DND-41 (cell line): ENCODE results near the gene SLC3A2.

ENCODE experiments used
- CTCF ChIP-seq: IDR thresholded peaks from 2 replicates; pipeline ENCODE4 v1.5.1; 2012; ENCODE audit warnings: borderline replicate concordance, low read length, moderate library complexity, mild to moderate bottlenecking; ENCODE audit not compliant: poor library complexity, severe bottlenecking; ENCODE audit errors: extremely low read depth
- EZH2 ChIP-seq: IDR thresholded peaks from 3 replicates; pipeline ENCODE4 v1.6.1; 2012; ENCODE audit warnings: borderline replicate concordance, low read depth, mild to moderate bottlenecking, moderate library complexity, low read length, inconsistent platforms; ENCODE audit not compliant: severe bottlenecking

DNA sequence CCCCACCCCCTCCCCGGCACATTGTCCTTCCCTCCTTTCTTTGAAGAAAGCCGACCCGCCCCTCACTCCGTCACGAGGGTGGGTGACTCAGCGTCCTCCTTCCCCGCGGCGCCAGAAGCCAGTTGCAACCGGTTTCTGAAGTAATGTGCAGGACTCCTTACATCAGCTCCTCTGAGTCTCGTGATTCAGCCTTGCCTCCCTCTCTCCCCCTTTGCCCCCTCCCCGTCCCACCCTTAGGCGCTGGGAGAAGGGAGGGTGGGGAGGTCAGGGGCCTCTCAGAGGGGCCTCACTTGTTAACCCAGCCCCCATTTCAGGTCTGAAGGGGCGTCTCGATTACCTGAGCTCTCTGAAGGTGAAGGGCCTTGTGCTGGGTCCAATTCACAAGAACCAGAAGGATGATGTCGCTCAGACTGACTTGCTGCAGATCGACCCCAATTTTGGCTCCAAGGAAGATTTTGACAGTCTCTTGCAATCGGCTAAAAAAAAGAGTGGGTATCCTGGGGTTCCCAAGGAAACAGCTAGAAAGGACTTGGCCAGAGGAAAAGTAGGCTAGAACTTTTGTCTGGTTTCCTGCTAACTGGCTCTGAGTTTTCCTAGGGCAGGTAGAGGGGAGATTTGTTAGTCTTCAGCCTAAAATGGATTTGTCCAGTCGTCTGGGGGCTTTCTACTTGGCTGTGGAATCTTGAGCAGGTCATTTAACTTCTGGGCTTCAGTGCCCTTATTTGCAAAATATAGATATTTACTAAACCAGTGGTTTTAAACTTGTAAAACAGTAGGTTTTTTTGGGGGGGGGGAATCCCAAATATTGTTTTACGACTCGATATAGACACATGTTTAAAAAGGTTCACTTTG is 1.1 kb downstream of the SLC3A2 start:
- TF ChIP-seq CTCF (no peak), EZH2 (no peak)
